ENCODE measurements around the gene RIMBP2. TPM values are rescaled to one million over a fixed set of nuclear protein-coding genes. Genes with fewer than 3 reads are reported as not detected.

Gene RIMBP2
- total and polyA plus RNA-seq, 5 donors = 0.05 to 0.28 TPM; not detected in 3

- H3K4me1 ChIP-seq (ENCODE audit: control insufficient read depth, insufficient read depth, low read length) = no peaks in the 10 kb centered on the region
- no peaks in the 10 kb centered on the region for H3K27me3 ChIP-seq (ENCODE audit: control insufficient read depth, insufficient read depth)
- peaks cover 2% of the 10 kb centered on the region for H3K9me3 ChIP-seq (ENCODE audit: control insufficient read depth, low read length)
- ATAC-seq = no peak
- DNase-seq = no peak
- H3K27ac ChIP-seq (ENCODE audit: low read length) = no peak overlapping the region
- intact Hi-C loops (cut with DNase I) = no loop called here
- WGBS = 82% methylated on average over 6 of the region's 6 CpGs
- H3K4me3 ChIP-seq (ENCODE audit: low read length) = no peak overlapping the region
Measured at GRCh38 chr12:130620756-130621155, 95.3 kb downstream of the RIMBP2 start.

- ATAC-seq (no peak), DNase-seq (no peak)
- intact Hi-C loops (cut with DNase I) = no loop called here
- WGBS = 89% methylated on average over 14 of the region's 14 CpGs
- Histone ChIP-seq H3K9me3 (ENCODE audit: control insufficient read depth, low read length) (peaks cover 2% of the 10 kb centered on the region), H3K27ac (ENCODE audit: low read length) (no peak overlapping the region), H3K27me3 (ENCODE audit: control insufficient read depth, insufficient read depth) (no peaks in the 10 kb centered on the region), H3K4me3 (ENCODE audit: low read length) (no peak overlapping the region), H3K4me1 (ENCODE audit: control insufficient read depth, insufficient read depth, low read length) (no peaks in the 10 kb centered on the region)
Measured at GRCh38 chr12:130620281-130620680, 95.8 kb downstream of the RIMBP2 start.

GRCh38 chr12:130619385-130620001 lies 96.6 kb downstream of the RIMBP2 start:
- no peak overlapping the region for H3K4me3 ChIP-seq (ENCODE audit: low read length)
- H3K27ac ChIP-seq (ENCODE audit: low read length) = no peak overlapping the region
- peaks cover 2% of the 10 kb centered on the region for H3K9me3 ChIP-seq (ENCODE audit: control insufficient read depth, low read length)
- WGBS = 67% methylated on average over 16 of the region's 16 CpGs
- no peaks in the 10 kb centered on the region for H3K4me1 ChIP-seq (ENCODE audit: control insufficient read depth, insufficient read depth, low read length)
- intact Hi-C loops (cut with DNase I) = no loop called here
- no peak for ATAC-seq
- DNase-seq = no peak
- no peaks in the 10 kb centered on the region for H3K27me3 ChIP-seq (ENCODE audit: control insufficient read depth, insufficient read depth)

GRCh38 chr12:130617219-130617618 lies 98.9 kb downstream of the RIMBP2 start:
- no peak for DNase-seq
- Histone ChIP-seq H3K27me3 (ENCODE audit: control insufficient read depth, insufficient read depth) (no peaks in the 10 kb centered on the region), H3K4me1 (ENCODE audit: control insufficient read depth, insufficient read depth, low read length) (no peaks in the 10 kb centered on the region), H3K9me3 (ENCODE audit: control insufficient read depth, low read length) (no peaks in the 10 kb centered on the region), H3K4me3 (ENCODE audit: low read length) (no peak overlapping the region), H3K27ac (ENCODE audit: low read length) (no peak overlapping the region)
- intact Hi-C loops (cut with DNase I) = no loop called here
- no peak for ATAC-seq
- WGBS = 60% methylated on average over 4 of the region's 4 CpGs

- DNase-seq = no peak
- Histone ChIP-seq H3K27me3 (ENCODE audit: control insufficient read depth, insufficient read depth) (no peaks in the 10 kb centered on the region), H3K4me3 (ENCODE audit: low read length) (no peak overlapping the region), H3K9me3 (ENCODE audit: control insufficient read depth, low read length) (no peaks in the 10 kb centered on the region), H3K27ac (ENCODE audit: low read length) (no peak overlapping the region), H3K4me1 (ENCODE audit: control insufficient read depth, insufficient read depth, low read length) (no peaks in the 10 kb centered on the region)
- intact Hi-C loops (cut with DNase I) = no loop called here
- WGBS = 83% methylated on average over 16 of the region's 16 CpGs
- ATAC-seq = no peak
Measured at GRCh38 chr12:130615861-130616345, 100.2 kb downstream of the RIMBP2 start.

- H3K27ac ChIP-seq (ENCODE audit: low read length) = no peak overlapping the region
- intact Hi-C loops (cut with DNase I) = no loop called here
- no peaks in the 10 kb centered on the region for H3K27me3 ChIP-seq (ENCODE audit: control insufficient read depth, insufficient read depth)
- no peak overlapping the region for H3K4me3 ChIP-seq (ENCODE audit: low read length)
- ATAC-seq = no peak
- DNase-seq = no peak
- no peaks in the 10 kb centered on the region for H3K4me1 ChIP-seq (ENCODE audit: control insufficient read depth, insufficient read depth, low read length)
- no peaks in the 10 kb centered on the region for H3K9me3 ChIP-seq (ENCODE audit: control insufficient read depth, low read length)
- 89% methylated on average over 5 of the region's 5 CpGs for WGBS
Measured at GRCh38 chr12:130614530-130614905, 101.6 kb downstream of the RIMBP2 start.

GRCh38 chr12:130613831-130614529 lies 102.1 kb downstream of the RIMBP2 start:
- ATAC-seq (no peak), DNase-seq (no peak)
- H3K27me3 ChIP-seq (ENCODE audit: control insufficient read depth, insufficient read depth) = no peaks in the 10 kb centered on the region
- no peaks in the 10 kb centered on the region for H3K4me1 ChIP-seq (ENCODE audit: control insufficient read depth, insufficient read depth, low read length)
- no peak overlapping the region for H3K4me3 ChIP-seq (ENCODE audit: low read length)
- intact Hi-C loops (cut with DNase I) = no loop called here
- WGBS = 74% methylated on average over 14 of the region's 14 CpGs
- H3K27ac ChIP-seq (ENCODE audit: low read length) = no peak overlapping the region
- no peaks in the 10 kb centered on the region for H3K9me3 ChIP-seq (ENCODE audit: control insufficient read depth, low read length)

- no peak for DNase-seq
- no peak overlapping the region for H3K27ac ChIP-seq (ENCODE audit: low read length)
- intact Hi-C loops (cut with DNase I) = no loop called here
- H3K4me3 ChIP-seq (ENCODE audit: low read length) = no peak overlapping the region
- H3K4me1 ChIP-seq (ENCODE audit: control insufficient read depth, insufficient read depth, low read length) = no peaks in the 10 kb centered on the region
- no peaks in the 10 kb centered on the region for H3K9me3 ChIP-seq (ENCODE audit: control insufficient read depth, low read length)
- ATAC-seq = no peak
- H3K27me3 ChIP-seq (ENCODE audit: control insufficient read depth, insufficient read depth) = no peaks in the 10 kb centered on the region
- 84% methylated on average over 14 of the region's 14 CpGs for WGBS
Measured at GRCh38 chr12:130613131-130613530, 103.0 kb downstream of the RIMBP2 start.

- Histone ChIP-seq H3K27me3 (ENCODE audit: control insufficient read depth, insufficient read depth) (no peaks in the 10 kb centered on the region), H3K27ac (ENCODE audit: low read length) (no peak overlapping the region), H3K4me3 (ENCODE audit: low read length) (no peak overlapping the region), H3K9me3 (ENCODE audit: control insufficient read depth, low read length) (no peaks in the 10 kb centered on the region), H3K4me1 (ENCODE audit: control insufficient read depth, insufficient read depth, low read length) (no peaks in the 10 kb centered on the region)
- 84% methylated on average over 39 of the region's 39 CpGs for WGBS
- ATAC-seq (no peak), DNase-seq (no peak)
- intact Hi-C loops (cut with DNase I) = no loop called here
Measured at GRCh38 chr12:130611026-130611905, 104.8 kb downstream of the RIMBP2 start.

- H3K27ac ChIP-seq (ENCODE audit: low read length) = no peak overlapping the region
- intact Hi-C loops (cut with DNase I) = no loop called here
- DNase-seq = no peak
- no peaks in the 10 kb centered on the region for H3K27me3 ChIP-seq (ENCODE audit: control insufficient read depth, insufficient read depth)
- H3K4me1 ChIP-seq (ENCODE audit: control insufficient read depth, insufficient read depth, low read length) = no peaks in the 10 kb centered on the region
- no peak overlapping the region for H3K4me3 ChIP-seq (ENCODE audit: low read length)
- 79% methylated on average over 11 of the region's 11 CpGs for WGBS
- no peak for ATAC-seq
- H3K9me3 ChIP-seq (ENCODE audit: control insufficient read depth, low read length) = no peaks in the 10 kb centered on the region
Measured at GRCh38 chr12:130609966-130610365, 106.1 kb downstream of the RIMBP2 start.

- Histone ChIP-seq H3K4me3 (ENCODE audit: low read length) (no peak overlapping the region), H3K27me3 (ENCODE audit: control insufficient read depth, insufficient read depth) (no peaks in the 10 kb centered on the region), H3K27ac (ENCODE audit: low read length) (no peak overlapping the region), H3K9me3 (ENCODE audit: control insufficient read depth, low read length) (no peaks in the 10 kb centered on the region), H3K4me1 (ENCODE audit: control insufficient read depth, insufficient read depth, low read length) (no peaks in the 10 kb centered on the region)
- no peak for DNase-seq
- no peak for ATAC-seq
- intact Hi-C loops (cut with DNase I) = no loop called here
- 79% methylated on average over 7 of the region's 7 CpGs for WGBS
Measured at GRCh38 chr12:130608831-130609230, 107.3 kb downstream of the RIMBP2 start.
